BE2C (cell line): Measurements from ENCODE around the gene FAM124A.

Experiments
- DNase-seq: peaks from one replicate; pipeline ENCODE4 v3.0.0-alpha.2; 2020
- H3K27me3 ChIP-seq: fragments of 250-450 bp; sonication (Bioruptor Pico); 2 replicates; pipeline ENCODE4 v1.5.1; 2020; ENCODE audit warnings: mild to moderate bottlenecking
- H3K36me3 ChIP-seq: fragments of 250-450 bp; sonication (Bioruptor Pico); 2 replicates; pipeline ENCODE4 v1.5.1; 2020; ENCODE audit warnings: mild to moderate bottlenecking
- H3K4me1 ChIP-seq: fragments of 250-450 bp; sonication (Bioruptor Pico); 2 replicates; pipeline ENCODE4 v1.5.1; 2020
- H3K4me3 ChIP-seq: 2 replicates; pipeline ENCODE4 v1.5.1; 2011; ENCODE audit warnings: low read depth, low read length
- H3K9me3 ChIP-seq: fragments of 250-450 bp; sonication (Bioruptor Pico); 2 replicates; pipeline ENCODE4 v1.5.1; 2020
- TF ChIP-seq, protein P1 (sequence below): IDR thresholded peaks from 2 replicates; pipeline ENCODE4 v1.5.1; 2012; ENCODE audit warnings: mild to moderate bottlenecking, low read depth, low read length

Gene FAM124A

DNA sequence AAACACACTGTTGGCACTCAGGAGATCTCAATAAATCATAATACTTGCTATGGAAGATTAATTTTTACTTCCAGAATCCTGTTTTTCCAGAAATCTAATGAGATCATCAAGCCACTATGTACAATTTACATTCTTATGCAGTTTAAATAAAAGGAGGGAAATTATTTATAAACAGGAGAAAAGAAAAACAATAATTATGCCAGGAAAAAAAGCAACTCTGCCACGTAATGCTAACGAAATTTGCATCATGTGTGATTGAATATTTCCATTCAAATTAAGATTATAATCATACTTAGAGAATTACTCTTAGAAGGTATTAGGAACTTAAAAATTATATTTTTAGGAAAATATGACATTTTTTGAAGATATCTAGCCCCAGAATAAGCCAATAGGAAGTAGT is 13.0 kb downstream of the FAM124A start:
- 0 out of 2 replicates have a peak, but pooled peaks cover 3% of the 10 kb centered on the region for H3K36me3 ChIP-seq
- TF ChIP-seq, protein P1, sequence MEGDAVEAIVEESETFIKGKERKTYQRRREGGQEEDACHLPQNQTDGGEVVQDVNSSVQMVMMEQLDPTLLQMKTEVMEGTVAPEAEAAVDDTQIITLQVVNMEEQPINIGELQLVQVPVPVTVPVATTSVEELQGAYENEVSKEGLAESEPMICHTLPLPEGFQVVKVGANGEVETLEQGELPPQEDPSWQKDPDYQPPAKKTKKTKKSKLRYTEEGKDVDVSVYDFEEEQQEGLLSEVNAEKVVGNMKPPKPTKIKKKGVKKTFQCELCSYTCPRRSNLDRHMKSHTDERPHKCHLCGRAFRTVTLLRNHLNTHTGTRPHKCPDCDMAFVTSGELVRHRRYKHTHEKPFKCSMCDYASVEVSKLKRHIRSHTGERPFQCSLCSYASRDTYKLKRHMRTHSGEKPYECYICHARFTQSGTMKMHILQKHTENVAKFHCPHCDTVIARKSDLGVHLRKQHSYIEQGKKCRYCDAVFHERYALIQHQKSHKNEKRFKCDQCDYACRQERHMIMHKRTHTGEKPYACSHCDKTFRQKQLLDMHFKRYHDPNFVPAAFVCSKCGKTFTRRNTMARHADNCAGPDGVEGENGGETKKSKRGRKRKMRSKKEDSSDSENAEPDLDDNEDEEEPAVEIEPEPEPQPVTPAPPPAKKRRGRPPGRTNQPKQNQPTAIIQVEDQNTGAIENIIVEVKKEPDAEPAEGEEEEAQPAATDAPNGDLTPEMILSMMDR, result no peak
- no peaks in the 10 kb centered on the region for H3K27me3 ChIP-seq
- peaks cover 43% of the 10 kb centered on the region for H3K4me1 ChIP-seq
- no peak for DNase-seq
- no peak overlapping the region for H3K4me3 ChIP-seq
- H3K9me3 ChIP-seq, result no peaks in the 10 kb centered on the region

DNA sequence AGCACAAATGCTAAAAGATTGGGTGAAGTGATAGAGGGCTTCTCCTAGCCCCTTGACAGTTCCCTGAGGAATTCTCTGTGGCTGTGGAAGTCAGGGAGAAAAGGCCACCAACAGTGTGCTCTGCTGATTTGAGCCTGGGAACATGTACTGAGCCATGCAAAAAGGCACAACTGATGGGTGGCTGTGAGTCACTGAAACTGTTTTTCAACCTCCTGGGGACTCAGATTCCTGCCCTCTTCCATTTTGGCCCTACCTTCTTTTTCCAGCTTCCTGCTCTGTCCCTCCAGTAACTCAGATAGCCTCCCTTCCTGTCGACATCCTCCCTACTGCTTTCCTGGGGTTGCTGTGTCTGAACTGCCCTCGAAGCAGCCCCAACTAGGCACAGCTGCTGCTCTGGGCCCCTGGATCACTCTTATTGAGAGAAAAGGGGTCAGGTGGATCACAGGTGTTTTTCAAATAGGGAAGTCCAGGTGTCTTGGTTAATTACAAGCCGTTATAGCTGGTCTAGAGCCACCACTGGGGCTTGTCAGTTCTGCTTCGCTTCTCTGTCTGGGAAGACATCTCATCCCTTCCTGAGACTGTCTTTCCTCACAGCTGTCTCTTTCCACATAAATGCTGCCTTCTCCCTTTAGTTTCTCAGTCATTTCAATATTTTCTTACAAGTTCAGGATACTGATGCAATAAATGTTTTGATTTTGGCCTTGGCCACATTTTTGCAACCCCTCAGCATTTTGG is 13.7 kb downstream of the FAM124A start:
- DNase-seq, result no peak
- Histone ChIP-seq H3K4me1 (peaks cover 43% of the 10 kb centered on the region), H3K9me3 (no peaks in the 10 kb centered on the region), H3K36me3 (0 out of 2 replicates have a peak, but pooled peaks cover 3% of the 10 kb centered on the region), H3K4me3 (no peak overlapping the region), H3K27me3 (no peaks in the 10 kb centered on the region)
- TF ChIP-seq, protein P1, result no peak

DNA sequence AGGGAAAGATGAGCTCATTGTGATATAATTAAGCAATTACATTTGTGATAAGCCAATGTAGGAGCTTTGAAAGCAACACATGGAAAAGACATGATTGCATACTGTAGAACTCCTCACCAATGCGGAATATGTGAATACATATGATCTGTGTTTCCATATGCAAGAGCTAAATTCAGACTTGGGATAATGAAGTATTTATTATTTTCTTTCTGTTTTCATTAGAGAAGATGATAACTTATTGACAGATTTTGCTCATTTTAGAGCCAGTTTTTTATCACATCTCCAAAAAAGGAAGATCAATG is 14.2 kb downstream of the FAM124A start:
- H3K4me3 ChIP-seq, result no peak overlapping the region
- no peaks in the 10 kb centered on the region for H3K9me3 ChIP-seq
- H3K36me3 ChIP-seq, result 0 out of 2 replicates have a peak, but pooled peaks cover 3% of the 10 kb centered on the region
- H3K4me1 ChIP-seq, result peaks cover 45% of the 10 kb centered on the region
- DNase-seq, result no peak
- TF ChIP-seq, protein P1, result no peak
- no peaks in the 10 kb centered on the region for H3K27me3 ChIP-seq

DNA sequence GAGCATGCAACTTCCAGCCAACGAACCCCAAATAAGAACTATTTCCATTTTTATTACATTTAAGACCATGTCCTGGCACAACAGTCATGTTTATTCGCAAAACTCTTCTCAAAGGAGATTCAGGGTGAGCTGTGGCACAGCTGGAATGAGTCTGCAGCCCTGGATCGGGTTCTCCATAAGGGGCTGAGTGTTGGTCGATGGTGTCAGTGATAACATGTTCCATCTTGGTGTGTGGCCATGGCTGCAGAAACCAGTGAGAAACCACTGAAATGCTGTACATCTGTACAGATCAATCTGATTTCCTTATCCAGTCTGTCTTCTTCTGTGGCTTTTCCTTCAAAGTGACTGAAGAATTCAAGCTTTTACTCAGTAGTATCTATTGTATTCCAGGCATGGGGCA is 15.2 kb downstream of the FAM124A start:
- Histone ChIP-seq H3K9me3 (no peaks in the 10 kb centered on the region), H3K36me3 (0 out of 2 replicates have a peak, but pooled peaks cover 3% of the 10 kb centered on the region), H3K4me3 (no peak overlapping the region), H3K27me3 (no peaks in the 10 kb centered on the region), H3K4me1 (peaks cover 45% of the 10 kb centered on the region)
- DNase-seq, result no peak
- TF ChIP-seq, protein P1, result no peak

DNA sequence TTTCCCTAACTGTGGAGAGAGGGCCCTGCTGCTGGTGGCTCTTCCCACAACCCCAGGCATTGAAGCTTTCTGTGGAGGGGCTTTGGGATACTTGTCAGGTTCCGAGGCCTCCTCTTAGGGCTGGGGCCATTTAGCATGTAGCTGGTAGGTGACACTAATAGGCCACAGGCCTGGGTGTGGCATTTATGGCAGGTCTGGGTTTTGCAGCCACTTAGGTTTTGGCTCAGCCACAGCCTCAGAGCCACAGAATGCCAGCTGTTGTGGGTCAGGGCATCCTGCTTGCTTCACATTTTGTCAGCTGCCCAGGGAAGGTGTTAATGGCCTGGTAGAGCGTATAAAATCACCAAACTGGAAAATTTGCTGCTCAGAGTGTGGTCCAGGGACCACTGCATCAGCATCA is 15.7 kb downstream of the FAM124A start:
- H3K27me3 ChIP-seq, result no peaks in the 10 kb centered on the region
- DNase-seq, result no peak
- H3K4me3 ChIP-seq, result no peak overlapping the region
- no peaks in the 10 kb centered on the region for H3K36me3 ChIP-seq
- TF ChIP-seq, protein P1, result no peak
- H3K4me1 ChIP-seq, result peaks cover 40% of the 10 kb centered on the region
- no peaks in the 10 kb centered on the region for H3K9me3 ChIP-seq

DNA sequence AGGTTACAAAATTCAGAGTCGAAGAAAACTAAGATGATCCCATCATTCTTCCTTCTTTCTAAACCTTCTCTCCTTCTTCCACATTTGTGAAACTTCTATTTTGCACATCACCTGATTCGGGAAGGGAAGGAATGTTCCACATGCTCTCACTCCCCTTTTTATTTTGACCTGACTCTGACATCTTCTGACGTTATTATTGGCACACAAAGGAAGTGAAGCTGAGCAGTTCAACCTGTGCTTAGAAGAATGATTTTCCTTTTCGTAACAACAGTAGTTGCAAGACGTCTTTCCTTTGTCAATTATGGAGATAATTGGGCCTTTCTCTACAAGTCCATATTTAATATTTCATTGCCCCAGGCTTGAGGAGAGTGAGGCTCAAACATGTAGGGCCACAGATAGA is 18.0 kb downstream of the FAM124A start:
- Histone ChIP-seq H3K27me3 (no peaks in the 10 kb centered on the region), H3K9me3 (no peaks in the 10 kb centered on the region), H3K4me3 (no peak overlapping the region), H3K36me3 (no peaks in the 10 kb centered on the region), H3K4me1 (peaks cover 45% of the 10 kb centered on the region)
- TF ChIP-seq, protein P1, result no peak
- no peak for DNase-seq
